Activated T-cell treated with anti-CD3 and anti-CD28 coated beads, Interleukin-2, amount 50 U/mL, for 4 hours (primary cell): ENCODE measurements around the gene SLC17A3. TPM values are rescaled to one million over a fixed set of nuclear protein-coding genes. Genes with fewer than 3 reads are reported as not detected.

Source experiments
- ATAC-seq, 2 donors: fragments of 200-7000 bp; cut with Tn5 transposase; one replicate each; pipeline ENCODE4 v1.10.0; 2021
- DNase-seq: peaks from one replicate; pipeline ENCODE4 v3.0.0-alpha.2; 2020
- H3K27me3 Mint-ChIP-seq: one replicate; pipeline ENCODE4 v1.8.0; 2021; ENCODE audit warnings: low read depth, mixed read lengths
- H3K36me3 Mint-ChIP-seq: one replicate; pipeline ENCODE4 v1.8.0; 2022; ENCODE audit warnings: mixed read lengths; ENCODE audit not compliant: insufficient read depth
- H3K4me1 Mint-ChIP-seq: one replicate; pipeline ENCODE4 v1.8.0; 2021; ENCODE audit warnings: low read depth, mixed read lengths
- H3K4me3 Mint-ChIP-seq: one replicate; pipeline ENCODE4 v1.8.0; 2021; ENCODE audit warnings: mild to moderate bottlenecking, moderate library complexity, mixed read lengths
- H3K9me3 Mint-ChIP-seq: one replicate; pipeline ENCODE4 v1.8.0; 2021; ENCODE audit warnings: mixed read lengths
- total RNA-seq, 3 donors: library from RNA; stranded (reverse); gene quantifications; one replicate each; pipeline ENCODE4 v1.2.1, GENCODE V29; 2021

The SLC17A3 gene
- total RNA-seq, 3 donors from 2014 or later, result 0.11 TPM; not detected in 2

DNA sequence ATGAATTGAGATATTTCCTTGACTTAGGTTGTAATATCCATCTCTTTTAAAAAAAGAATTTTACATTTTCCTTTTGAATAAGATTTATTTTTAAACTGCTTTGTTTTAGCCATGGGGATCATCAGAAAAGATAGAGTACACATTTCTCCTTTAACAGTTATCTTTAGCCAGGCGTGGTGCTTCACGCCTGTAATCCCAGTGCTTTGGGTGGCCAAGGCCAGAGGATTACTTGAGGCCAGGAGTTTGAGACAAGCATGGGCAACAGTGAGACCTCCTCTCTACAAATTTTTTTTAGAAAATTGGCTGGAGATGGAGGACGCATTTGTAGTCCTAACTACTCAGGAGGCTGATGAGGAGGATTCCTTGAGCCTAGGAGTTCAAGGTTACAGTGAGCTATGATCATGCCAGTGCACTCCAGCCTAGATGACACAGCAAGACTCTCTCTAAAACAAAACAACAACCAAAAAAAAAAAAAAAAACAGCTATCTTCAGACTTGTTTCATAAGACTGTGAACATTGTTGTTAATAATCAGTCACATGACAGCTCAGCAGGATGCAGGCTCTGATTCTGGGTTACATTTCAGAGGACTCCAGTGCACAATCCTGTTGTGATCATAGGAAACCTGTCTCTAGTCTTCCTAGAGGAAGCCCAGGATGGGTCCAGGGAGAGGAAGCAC, 2.0 kb upstream of the SLC17A3 start:
- Mint-ChIP-seq H3K36me3 (no peaks in the 10 kb centered on the region), H3K9me3 (no peaks in the 10 kb centered on the region), H3K4me1 (peaks cover 27% of the 10 kb centered on the region), H3K4me3 (no peak overlapping the region), H3K27me3 (peaks cover 3% of the 10 kb centered on the region)
- DNase-seq (no peak), ATAC-seq (no peak)

DNA sequence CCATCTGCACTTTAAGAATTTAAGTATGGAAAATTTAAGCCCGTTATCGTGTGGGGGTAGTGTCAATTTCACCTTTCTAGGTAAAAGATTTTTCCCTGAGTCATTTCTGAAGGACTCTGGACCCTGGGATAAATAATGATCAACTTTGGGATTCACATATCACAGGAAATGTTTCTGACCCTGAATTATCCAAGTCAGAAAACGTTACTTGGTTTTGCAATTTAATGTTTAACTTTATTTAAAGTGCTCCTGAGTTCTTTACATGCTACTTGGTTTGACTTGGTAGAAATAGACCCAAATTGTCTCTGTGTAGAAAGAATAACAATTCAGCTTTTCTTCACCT, 1.5 kb upstream of the SLC17A3 start:
- peaks cover 27% of the 10 kb centered on the region for H3K4me1 Mint-ChIP-seq
- H3K36me3 Mint-ChIP-seq, result no peaks in the 10 kb centered on the region
- no peaks in the 10 kb centered on the region for H3K9me3 Mint-ChIP-seq
- peaks cover 3% of the 10 kb centered on the region for H3K27me3 Mint-ChIP-seq
- H3K4me3 Mint-ChIP-seq, result no peak overlapping the region
- DNase-seq, result no peak
- no peak for ATAC-seq

DNA sequence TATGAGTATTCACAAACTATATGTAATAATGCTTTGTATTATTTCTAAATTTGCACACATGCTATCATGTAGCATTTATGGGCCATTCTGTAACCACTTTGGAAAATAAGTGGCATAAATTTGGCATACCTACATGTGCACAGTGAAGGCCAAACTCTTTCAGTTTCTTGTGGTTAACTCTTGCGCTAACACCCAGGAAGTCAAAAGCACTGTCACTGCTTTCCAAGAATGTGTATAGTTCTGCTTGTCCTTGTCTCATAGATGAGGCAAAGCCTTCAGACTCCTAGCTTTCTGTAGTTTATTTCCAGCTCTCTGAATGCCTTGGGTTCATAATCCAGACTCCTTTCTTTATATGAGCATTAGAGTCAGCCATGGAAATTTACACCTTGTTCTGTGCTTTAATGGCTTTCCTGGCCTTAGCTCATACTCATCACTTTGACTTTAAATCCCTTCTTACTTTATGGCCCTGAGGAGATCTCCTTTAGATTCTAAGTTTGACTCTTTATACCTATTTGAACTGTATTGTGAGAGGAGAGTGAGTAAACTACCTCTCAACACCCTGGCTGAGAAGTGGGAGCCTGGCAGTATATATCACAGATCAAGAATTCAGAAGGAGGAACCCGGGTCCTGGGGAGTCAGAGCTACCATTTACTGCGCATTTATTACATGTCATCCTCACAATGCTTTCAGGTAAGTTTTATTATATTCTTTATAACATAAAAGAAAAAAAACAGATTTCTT, 949 bp upstream of the SLC17A3 start:
- H3K4me1 Mint-ChIP-seq, result peaks cover 27% of the 10 kb centered on the region
- ATAC-seq, result no peak
- DNase-seq, result no peak
- no peaks in the 10 kb centered on the region for H3K9me3 Mint-ChIP-seq
- H3K36me3 Mint-ChIP-seq, result no peaks in the 10 kb centered on the region
- H3K4me3 Mint-ChIP-seq, result no peak overlapping the region
- peaks cover 3% of the 10 kb centered on the region for H3K27me3 Mint-ChIP-seq

DNA sequence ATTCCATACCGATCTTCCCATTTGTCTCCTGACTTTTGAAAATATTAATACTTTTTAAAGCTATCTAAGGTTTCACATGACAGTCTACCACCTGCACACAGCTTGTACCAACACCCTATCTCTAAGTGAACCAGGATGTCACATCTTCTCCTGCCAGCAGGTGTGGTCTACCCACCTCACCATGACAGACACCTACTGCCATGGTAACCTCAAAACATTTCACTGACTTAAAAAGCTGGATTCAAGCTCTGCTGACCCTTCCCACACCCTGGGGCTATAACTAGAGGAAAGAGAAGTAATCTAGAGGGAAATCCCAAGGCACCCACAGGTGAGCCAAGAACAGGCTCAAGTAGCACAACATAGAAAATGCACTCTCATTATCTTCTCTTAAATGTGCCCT, 1.2 kb downstream of the SLC17A3 start:
- Mint-ChIP-seq H3K27me3 (no peaks in the 10 kb centered on the region), H3K4me3 (no peak overlapping the region), H3K9me3 (no peaks in the 10 kb centered on the region), H3K4me1 (peaks cover 29% of the 10 kb centered on the region), H3K36me3 (no peaks in the 10 kb centered on the region)
- ATAC-seq, result no peak
- DNase-seq, result no peak

DNA sequence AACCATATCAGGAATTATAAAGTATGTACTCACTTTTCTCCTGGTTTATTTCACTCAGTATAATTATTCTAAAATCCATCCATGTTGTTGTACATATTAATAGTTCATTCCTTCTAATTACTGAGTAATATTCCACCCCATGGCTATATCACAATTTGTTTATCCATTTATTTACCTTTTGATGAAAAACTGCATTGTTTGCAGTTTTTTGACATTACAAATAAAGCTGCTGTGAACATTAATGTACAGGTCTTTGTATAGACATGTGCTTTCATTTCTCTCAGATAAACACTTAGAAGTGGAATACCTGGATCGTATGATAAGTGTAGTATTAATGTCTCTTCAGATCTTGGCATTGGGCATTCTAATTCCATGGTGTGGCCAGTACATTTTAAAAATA, 4.2 kb downstream of the SLC17A3 start:
- H3K4me1 Mint-ChIP-seq, result peaks cover 39% of the 10 kb centered on the region
- no peaks in the 10 kb centered on the region for H3K27me3 Mint-ChIP-seq
- H3K9me3 Mint-ChIP-seq, result no peaks in the 10 kb centered on the region
- ATAC-seq, result no peak
- no peak for DNase-seq
- no peaks in the 10 kb centered on the region for H3K36me3 Mint-ChIP-seq
- no peak overlapping the region for H3K4me3 Mint-ChIP-seq

DNA sequence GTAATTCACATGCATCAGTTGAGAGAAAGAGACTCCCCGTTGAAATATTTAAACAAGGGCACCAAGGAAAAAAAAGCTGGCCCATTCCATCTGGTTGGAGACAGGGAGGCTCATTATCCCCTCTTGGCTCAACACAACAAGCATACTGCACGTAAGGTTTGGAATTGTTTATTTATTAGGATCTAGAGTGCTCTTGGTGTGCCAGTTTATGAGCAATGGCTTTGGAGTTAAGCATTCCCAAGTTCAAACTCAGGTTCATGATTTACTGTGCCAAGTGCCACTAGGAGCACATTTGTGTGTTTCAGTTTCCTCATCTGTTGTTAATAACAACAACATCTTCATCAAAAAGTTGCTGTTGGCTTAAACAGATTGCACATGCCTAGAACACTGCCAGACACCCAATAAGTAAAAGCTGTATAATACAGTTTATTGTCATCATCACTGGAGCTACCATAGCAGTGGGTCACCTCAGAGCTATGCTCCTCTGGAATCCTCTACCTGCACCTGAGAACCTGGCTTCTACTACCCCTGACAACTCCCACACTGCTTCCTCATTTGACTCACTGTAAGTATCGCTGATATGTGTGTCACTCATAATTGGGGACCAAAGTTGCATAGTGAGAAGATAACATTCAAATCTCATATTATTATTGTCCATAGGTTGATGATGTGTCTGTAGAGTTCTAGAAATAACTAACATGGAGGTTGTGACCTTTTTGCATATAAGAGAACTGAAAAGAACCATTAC, 5.4 kb downstream of the SLC17A3 start:
- H3K4me1 Mint-ChIP-seq, result peaks cover 38% of the 10 kb centered on the region
- peak in 1 of 2 donors; percentile 21 for ATAC-seq
- peaks cover 4% of the 10 kb centered on the region for H3K9me3 Mint-ChIP-seq

DNA sequence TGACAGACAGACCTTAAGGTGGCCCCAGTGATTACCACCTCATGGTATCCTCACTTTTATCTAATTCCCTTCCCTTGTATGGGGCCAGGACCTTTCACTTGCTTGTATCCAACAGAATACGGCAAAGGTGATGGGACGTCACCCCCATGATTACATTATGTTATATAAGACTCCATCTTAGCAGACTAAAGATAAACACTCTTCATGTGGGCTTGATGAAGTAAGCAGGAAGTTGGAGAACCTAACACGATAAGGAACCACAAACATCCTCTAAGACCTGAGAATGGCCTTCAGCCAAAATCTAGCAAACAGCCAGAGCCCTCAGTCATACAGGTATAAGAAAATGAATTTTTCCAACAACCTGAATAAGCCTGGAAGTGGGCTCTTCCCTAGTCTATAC, 8.0 kb downstream of the SLC17A3 start:
- Mint-ChIP-seq H3K9me3 (peaks cover 4% of the 10 kb centered on the region), H3K4me3 (peak overlapping the region; percentile 26), H3K4me1 (peaks cover 24% of the 10 kb centered on the region), H3K36me3 (no peaks in the 10 kb centered on the region), H3K27me3 (peaks cover under 1% of the 10 kb centered on the region)
- DNase-seq, result no peak
- peak; percentile 40 to 58 for ATAC-seq

More for the DNA sequence above, 5.4 kb downstream of the SLC17A3 start:
- H3K36me3 Mint-ChIP-seq, result no peaks in the 10 kb centered on the region
- H3K4me3 Mint-ChIP-seq, result no peak overlapping the region
- no peaks in the 10 kb centered on the region for H3K27me3 Mint-ChIP-seq
- no peak for DNase-seq

DNA sequence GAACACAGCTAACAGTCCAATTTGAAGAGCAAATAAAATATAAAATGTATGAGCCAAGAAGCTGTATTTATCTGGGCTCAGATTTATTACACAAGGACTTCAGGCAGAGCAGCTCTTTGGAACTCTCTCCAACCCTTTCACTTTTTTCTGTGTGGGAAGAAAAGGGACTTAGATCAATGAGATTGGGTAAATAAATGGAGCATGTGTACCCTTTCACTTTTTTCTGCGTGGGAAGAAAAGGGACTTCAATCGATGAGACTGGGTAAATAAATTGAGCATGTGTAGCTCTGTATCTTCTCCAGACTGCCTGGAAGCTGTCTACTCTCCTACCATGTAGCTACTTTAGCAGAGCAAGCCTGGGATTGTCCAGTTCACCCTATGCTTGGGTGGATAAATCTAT, 10.7 kb downstream of the SLC17A3 start:
- DNase-seq (no peak), ATAC-seq (no peak)
- H3K4me3 Mint-ChIP-seq, result no peak overlapping the region
- H3K4me1 Mint-ChIP-seq, result peaks cover 22% of the 10 kb centered on the region
- H3K36me3 Mint-ChIP-seq, result no peaks in the 10 kb centered on the region
- H3K9me3 Mint-ChIP-seq, result peaks cover 4% of the 10 kb centered on the region
- H3K27me3 Mint-ChIP-seq, result peaks cover 2% of the 10 kb centered on the region

DNA sequence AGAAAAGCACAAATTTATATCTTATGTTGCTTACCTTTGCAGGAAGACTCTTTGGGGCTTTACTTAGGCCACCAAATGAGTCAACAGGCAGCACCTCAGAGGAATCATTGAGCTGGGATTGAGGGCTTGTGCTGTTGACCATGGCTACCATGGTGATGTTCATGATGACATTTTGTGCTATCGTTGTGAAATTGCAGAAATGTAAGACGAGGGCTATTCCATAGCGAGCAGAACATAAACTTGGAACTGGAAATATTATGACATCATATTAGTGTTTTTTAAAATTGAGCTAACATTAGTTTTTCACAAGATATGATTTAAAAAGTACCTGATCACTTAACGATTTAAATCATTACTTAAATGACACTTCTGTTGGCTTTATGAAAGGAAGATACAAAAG, 11.8 kb downstream of the SLC17A3 start:
- no peak overlapping the region for H3K4me3 Mint-ChIP-seq
- no peak for DNase-seq

DNA sequence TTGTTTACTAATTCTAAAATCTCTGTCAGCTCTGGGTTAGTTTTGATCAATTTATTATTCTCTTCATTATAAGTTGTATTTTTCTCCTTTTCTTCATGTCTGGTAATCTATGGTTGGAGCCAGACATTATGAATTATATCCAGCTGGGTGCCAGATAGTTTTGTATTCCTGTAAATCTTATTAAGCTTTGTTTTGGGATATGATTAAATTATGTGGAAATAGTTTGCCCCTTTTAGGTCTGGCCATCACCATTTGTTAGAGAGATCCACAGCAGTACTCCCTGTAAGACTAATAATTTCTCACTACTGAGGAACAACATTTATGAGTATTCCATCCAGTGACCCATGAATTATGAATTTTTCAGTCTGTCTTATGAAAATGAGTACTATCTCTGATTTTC, 21.3 kb downstream of the SLC17A3 start:
- no peaks in the 10 kb centered on the region for H3K36me3 Mint-ChIP-seq
- H3K9me3 Mint-ChIP-seq, result no peaks in the 10 kb centered on the region
- ATAC-seq, result no peak
- H3K4me3 Mint-ChIP-seq, result no peak overlapping the region
- no peak for DNase-seq
- no peaks in the 10 kb centered on the region for H3K27me3 Mint-ChIP-seq
- H3K4me1 Mint-ChIP-seq, result peaks cover 12% of the 10 kb centered on the region

More for the DNA sequence above, 11.8 kb downstream of the SLC17A3 start:
- Mint-ChIP-seq H3K27me3 (peaks cover 2% of the 10 kb centered on the region), H3K9me3 (peaks cover 4% of the 10 kb centered on the region), H3K4me1 (peaks cover 25% of the 10 kb centered on the region), H3K36me3 (no peaks in the 10 kb centered on the region)
- no peak for ATAC-seq

DNA sequence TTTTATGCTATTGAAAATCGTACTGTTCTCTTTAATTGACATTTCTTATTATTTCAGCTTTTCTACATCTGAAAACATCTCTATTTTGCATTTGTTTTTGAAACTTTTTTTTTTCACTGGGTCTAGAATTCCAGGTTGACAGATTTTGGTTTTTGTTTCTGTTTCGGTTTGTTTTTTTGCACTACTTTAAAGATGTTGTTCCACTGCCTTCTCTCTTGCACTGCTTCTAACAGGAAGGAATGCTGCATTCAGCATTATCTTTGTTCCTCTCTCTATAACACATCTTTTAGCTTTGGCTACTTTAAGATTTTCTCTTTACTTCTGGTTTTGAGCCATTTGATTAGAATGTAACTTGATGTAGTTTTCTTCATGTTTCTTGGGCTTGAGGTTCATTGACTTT, 22.1 kb downstream of the SLC17A3 start:
- H3K36me3 Mint-ChIP-seq, result no peaks in the 10 kb centered on the region
- no peaks in the 10 kb centered on the region for H3K27me3 Mint-ChIP-seq
- H3K9me3 Mint-ChIP-seq, result no peaks in the 10 kb centered on the region
- no peak for ATAC-seq
- DNase-seq, result no peak
- H3K4me1 Mint-ChIP-seq, result peaks cover 12% of the 10 kb centered on the region
- H3K4me3 Mint-ChIP-seq, result no peak overlapping the region

DNA sequence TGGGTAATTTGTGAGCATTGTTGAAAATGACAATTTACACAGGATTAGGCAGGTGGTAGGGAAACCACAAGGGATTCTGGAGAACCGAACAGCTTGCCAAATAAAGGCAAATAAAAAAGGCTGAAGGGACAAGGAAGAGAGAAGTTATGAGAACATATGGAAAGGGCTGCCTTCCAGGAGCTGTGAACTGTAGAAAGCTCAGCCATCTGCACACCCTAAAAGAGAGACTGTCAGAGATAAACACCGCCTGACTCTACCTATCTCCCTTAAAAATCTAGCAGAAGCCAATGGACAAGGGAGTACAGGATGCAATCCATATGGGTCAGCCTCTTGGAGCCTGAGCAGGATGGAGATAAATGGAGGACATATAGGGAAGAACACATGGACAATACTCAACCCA, 29.5 kb downstream of the SLC17A3 start:
- Mint-ChIP-seq H3K4me1 (no peaks in the 10 kb centered on the region), H3K4me3 (no peak overlapping the region), H3K27me3 (peaks cover 5% of the 10 kb centered on the region), H3K9me3 (no peaks in the 10 kb centered on the region), H3K36me3 (no peaks in the 10 kb centered on the region)
- ATAC-seq (no peak), DNase-seq (no peak)

DNA sequence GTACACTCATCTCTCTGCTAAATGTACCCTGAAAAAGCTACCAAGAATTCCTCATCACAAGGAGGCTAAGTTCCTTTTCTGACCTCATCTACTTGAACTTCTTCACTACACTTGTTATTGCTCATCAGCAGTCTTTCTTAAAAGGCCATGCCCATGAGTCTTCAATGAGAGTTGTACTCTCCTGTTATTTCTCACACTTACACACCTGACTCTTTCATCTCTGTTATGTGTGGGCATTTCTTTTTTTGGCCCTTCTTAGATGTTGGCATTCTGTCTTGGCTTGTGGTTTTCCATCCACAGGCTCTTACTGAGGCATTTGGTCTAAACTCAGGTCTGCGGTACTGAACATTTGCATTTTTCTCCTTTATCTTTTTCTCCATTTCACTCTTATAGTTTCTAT, 31.5 kb downstream of the SLC17A3 start:
- peak; percentile 79 to 85 for ATAC-seq

DNA sequence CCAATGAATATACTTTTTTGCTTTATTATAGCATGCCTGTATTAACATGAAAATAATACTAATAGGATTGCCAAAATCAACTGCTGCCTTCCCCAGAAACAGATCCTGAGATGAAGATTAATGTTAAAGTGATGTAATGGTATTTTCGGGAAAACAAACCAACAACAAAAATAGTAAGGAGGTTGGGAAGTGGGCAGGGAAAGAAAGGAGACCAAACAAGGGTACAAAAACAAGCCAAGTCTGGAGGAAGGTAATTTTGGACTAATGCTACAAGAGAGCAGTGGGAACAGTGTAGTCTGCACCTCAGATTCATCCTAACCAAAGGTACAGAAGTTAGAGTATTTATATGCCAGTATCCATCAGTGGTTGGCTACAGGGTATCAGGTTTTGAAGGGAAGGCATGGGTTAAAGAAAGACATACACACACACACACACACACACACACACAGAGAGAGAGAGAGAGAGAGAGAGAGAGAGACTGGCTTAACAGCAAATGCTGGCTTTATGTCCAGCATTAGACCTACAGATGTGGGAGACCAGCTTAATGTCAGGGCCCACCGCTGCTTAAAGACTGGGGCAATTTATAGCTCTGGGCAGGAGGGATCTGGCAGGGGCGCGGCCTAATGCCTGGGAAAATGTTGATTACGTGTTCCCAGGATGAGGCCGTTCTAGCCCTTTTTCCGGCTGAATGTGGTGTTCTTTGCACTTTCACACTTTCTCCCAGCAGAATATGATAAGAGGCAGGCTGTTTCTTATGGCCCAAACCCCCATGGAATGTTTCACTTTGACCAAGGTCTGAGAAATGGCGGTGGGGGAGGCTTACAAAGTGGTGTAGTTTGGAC, 38.4 kb downstream of the SLC17A3 start:
- DNase-seq (no peak), ATAC-seq (no peak)
- Mint-ChIP-seq H3K36me3 (no peaks in the 10 kb centered on the region), H3K27me3 (peaks cover 14% of the 10 kb centered on the region), H3K4me3 (no peak overlapping the region), H3K9me3 (no peaks in the 10 kb centered on the region), H3K4me1 (no peaks in the 10 kb centered on the region)

More for the DNA sequence above, 31.5 kb downstream of the SLC17A3 start:
- no peaks in the 10 kb centered on the region for H3K36me3 Mint-ChIP-seq
- no peak for DNase-seq
- H3K9me3 Mint-ChIP-seq, result no peaks in the 10 kb centered on the region
- H3K4me3 Mint-ChIP-seq, result no peak overlapping the region
- no peaks in the 10 kb centered on the region for H3K4me1 Mint-ChIP-seq
- H3K27me3 Mint-ChIP-seq, result peaks cover 5% of the 10 kb centered on the region
